KBM-7 (cell line): ENCODE results near the gene RUSC1.
"Not testable (repeated sequence)": the region's sequence is repeated elsewhere in the genome, so short reads cannot be mapped to it uniquely, and the experiment has no call there.

Source experiments
- DNase-seq: peaks from one replicate; pipeline ENCODE4 v3.0.0-alpha.2; 2015
- in situ Hi-C: fragments of 300-500 bp; cut with MboI; formaldehyde crosslinking; loops from 2 replicates; pipeline ENCODE4 v1.14.3; 2020; ENCODE audit warnings: low sequenced_read_pairs, low pct_unique_long_range_greater_than_20kb, mixed read lengths

RUSC1 gene

DNA sequence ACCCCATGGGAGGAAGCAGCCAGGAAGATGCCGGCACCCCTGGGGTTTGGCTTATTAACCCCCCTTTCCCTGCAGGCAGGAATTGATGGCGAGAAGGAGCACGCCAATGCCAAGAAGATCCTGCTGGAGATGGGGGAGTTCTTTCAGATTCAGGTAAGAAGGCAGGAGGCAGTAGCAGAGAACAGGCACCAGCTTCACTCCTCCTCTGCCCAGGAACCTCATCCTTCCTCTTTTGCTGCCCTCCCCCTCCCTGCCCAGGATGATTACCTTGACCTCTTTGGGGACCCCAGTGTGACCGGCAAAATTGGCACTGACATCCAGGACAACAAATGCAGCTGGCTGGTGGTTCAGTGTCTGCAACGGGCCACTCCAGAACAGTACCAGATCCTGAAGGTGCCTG is 1.2 kb upstream of the RUSC1 start:
- no peak for DNase-seq
- in situ Hi-C loops = no loop called here

- no peak for DNase-seq
- in situ Hi-C loops = no loop called here
Observed at GRCh38 chr1:155320252-155320651, 442 bp upstream of the RUSC1 start.

DNA sequence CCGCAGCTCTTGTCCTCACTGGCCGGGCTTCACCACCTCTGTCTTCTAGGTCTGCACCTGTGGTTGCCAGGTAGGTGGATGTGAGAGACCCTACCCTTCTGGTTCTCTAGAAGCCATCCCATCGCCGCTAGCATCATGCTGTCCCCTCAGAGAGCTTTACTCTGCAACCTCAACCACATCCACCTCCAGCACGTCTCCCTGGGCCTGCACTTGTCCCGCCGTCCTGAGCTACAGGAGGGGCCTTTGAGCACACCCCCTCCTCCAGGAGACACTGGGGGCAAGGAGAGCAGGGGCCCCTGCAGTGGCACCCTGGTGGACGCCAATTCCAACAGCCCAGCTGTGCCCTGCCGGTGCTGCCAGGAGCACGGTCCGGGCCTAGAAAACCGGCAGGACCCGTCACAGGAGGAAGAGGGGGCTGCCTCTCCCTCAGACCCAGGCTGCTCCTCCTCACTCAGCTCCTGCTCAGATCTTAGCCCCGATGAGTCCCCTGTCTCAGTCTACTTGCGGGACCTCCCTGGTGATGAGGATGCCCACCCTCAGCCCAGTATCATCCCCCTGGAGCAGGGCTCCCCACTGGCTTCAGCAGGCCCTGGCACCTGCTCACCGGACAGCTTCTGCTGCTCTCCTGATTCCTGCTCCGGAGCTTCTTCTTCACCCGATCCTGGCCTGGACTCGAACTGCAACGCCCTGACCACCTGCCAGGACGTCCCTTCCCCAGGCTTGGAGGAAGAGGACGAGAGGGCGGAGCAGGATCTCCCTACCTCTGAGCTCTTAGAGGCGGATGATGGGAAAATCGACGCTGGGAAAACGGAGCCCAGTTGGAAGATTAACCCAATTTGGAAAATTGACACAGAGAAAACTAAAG is 1.2 kb downstream of the RUSC1 start:
- in situ Hi-C loops = no loop called here

GRCh38 chr1:155322571-155322952 is 1.9 kb downstream of the RUSC1 start:
- in situ Hi-C loops = no loop called here
- no peak for DNase-seq

More for the DNA sequence above, 1.2 kb downstream of the RUSC1 start:
- no peak for DNase-seq

DNA sequence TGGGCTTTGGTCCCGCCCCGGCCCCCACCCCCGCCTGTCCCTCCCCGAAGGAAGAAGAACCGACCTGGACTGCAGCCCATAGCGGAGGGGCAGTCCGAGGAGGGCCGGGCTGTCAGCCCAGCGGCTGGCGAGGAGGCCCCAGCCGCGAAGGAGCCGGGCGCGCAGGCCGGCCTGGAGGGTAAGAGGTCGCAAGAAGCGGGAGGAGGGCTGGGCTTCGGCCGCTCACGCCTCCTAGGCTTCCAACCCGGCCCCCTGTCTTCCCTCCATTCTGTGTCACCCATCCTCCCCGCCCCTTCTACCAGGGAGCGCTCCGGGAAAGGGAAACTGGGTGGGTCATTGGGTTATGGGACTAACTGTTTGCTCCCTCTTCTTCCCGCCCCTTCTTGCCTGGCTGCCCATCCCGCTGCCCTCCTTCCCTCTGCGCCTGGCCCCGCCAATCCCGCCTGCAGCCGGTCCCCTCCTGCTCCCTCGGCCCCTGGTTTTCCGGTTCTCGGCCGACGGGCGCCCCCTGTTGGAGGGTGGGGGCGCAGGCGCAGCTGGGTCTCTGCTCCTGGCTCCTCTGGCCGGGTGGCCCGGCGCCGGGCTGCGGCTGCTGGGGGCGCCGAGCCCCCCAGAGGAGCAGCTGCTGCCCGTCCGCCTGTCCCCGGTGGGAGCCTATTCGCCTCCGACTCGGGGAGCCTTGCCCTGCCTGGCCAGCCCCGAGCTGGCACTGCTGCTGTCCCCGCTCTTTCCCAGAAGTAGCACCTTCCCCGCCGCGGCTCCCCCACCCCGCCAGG is 2.4 kb downstream of the RUSC1 start:
- in situ Hi-C loops = no loop called here
- peak; percentile 90 for DNase-seq

- in situ Hi-C loops = no loop called here
- DNase-seq = peak; percentile 90
Observed at GRCh38 chr1:155323729-155324036, 3.0 kb downstream of the RUSC1 start.

DNA sequence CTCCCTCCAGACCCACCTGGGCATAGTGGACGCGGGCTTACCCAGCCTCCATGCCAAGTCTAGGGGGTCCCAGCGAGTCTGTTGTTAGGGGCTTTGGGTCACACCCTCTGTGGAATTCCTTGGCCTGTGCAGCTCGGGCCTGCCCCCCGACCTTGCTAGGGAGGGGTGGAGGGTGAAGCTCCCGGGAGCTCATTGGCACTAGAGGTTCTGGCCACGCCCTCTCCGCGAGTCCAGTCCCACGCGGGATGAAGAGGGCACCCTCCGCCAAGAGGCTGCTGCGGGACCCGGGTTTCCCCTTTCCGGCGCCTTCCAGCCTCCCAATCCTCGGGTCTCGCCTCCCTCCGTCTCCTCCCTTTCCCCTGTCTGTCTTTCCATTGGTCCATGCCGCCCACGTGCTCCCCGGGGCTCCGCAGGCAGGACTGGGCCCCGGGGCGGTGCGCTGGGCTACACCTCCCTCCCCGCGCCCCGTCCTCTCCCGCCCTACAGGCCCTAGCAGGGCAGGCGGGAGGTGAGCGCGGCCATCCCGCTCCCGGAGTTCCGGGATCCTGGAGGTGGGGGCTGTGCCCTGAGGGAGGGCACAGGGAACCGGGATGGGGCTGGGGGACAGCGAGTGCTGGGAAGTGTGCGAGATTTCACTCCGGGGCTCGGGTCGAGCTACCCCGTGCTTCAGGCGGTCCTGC is 3.5 kb downstream of the RUSC1 start:
- in situ Hi-C loops = no loop called here
- peak; percentile 98 for DNase-seq

DNA sequence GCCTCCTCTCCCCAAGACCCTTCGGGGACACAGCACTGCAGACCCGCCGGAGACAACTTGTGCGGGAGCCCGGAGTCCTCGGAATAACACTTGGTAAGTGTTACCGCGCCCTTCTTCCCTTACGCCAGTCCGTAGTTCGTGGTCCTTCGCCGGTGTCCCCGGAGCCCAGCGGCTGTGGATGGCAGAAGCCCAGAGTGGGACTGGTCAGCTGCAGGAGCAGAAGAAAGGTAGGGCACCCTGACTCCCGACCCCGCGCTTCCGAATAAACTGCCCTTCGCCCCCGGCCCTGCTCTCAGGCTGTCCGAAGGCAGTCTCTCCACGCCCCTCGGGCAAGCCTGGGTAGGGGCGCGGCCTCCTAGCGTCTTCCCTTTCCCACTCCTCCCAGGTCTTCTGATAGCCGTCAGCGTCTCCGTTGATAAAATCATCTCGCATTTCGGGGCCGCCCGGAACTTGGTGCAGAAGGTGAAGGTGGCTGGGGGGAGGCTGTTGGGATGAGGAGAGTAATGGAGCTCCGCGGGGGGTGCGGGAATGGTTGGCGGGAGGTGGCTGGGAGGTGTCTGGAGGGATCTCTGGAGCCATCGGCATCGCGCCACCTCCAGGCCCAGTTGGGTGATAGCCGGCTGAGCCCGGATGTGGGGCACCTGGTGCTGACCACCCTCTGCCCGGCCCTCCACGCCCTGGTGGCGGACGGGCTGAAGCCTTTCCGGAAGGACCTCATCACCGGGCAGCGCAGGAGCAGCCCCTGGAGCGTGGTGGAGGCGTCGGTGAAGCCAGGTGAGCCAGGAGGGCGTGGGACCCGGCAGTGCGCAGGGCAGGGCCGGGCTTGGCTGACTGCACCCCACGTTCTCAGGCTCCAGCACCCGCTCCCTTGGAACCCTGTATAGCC is 4.3 kb downstream of the RUSC1 start:
- peak; percentile 59 for DNase-seq
- in situ Hi-C loops = no loop called here

- no peak for DNase-seq
- in situ Hi-C loops = no loop called here
Observed at GRCh38 chr1:155325603-155325893, 4.9 kb downstream of the RUSC1 start.

GRCh38 chr1:155326020-155326526 is 5.4 kb downstream of the RUSC1 start:
- no peak for DNase-seq
- in situ Hi-C loops = no loop called here

GRCh38 chr1:155326631-155327037 is 5.9 kb downstream of the RUSC1 start:
- in situ Hi-C loops = no loop called here
- no peak for DNase-seq

- in situ Hi-C loops = no loop called here
- DNase-seq = no peak
Observed at GRCh38 chr1:155327981-155328380, 7.3 kb downstream of the RUSC1 start.

DNA sequence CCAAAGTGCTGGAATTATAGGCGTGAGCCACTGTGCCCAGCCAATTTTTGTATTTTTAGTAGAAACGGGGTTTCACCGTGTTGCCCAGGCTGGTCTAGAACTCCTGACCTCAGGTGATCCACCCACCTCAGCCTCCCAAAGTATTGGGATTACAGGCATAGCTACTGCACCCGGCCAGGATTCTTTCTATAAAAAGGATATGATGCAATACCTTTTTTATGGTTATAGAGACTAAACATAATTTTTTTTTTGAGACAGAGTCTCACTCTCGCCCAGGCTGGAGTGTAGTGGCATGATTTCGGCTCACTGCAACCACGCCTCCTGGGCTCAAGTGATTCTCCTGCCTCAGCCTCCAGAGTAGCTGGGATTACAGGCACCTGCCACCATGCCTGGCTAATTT is 8.2 kb downstream of the RUSC1 start:
- DNase-seq, in situ Hi-C loops: not testable (repeated sequence)

- in situ Hi-C loops = no loop called here
- no peak for DNase-seq
Observed at GRCh38 chr1:155329980-155330598, 9.4 kb downstream of the RUSC1 start.

- DNase-seq = no peak
- in situ Hi-C loops = no loop called here
Observed at GRCh38 chr1:155334962-155335361, 14.3 kb downstream of the RUSC1 start.

GRCh38 chr1:155339515-155340097 is 18.9 kb downstream of the RUSC1 start:
- in situ Hi-C loops = no loop called here
- DNase-seq = no peak

DNA sequence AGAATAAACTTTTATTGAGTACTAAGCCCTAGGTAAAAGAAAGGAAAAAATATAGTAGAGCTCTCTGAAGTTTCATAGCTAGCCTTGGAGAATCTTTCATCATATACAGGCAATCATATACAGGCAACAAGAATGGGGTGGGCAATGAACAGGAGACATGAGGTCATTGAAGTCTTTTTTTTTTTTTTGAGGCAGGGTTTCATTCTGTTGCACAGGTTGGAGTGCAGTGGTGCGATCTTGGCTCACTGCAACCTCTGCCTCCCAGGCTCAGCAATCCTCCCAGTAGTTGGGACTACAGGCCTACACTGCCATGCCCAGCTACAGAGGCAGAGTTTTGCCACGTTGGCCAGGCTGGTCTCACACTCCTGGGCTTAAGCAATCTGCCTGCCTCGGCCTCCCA is 22.1 kb downstream of the RUSC1 start:
- in situ Hi-C loops = no loop called here
- DNase-seq = no peak

- in situ Hi-C loops = no loop called here
- no peak for DNase-seq
Observed at GRCh38 chr1:155352631-155353030, 31.9 kb downstream of the RUSC1 start.
